ENCODE measurements around the gene HNRNPA3. TPM values are rescaled to one million over a fixed set of nuclear protein-coding genes. Genes with fewer than 3 reads are reported as not detected.
A peak's percentile ranks its signal among the peaks of the same experiment; 100 is the strongest.

Gene HNRNPA3
- total and polyA plus RNA-seq, 2 of the 13 experiments (the other 11 are each of a cell fraction or from before 2014, with no cell fraction given): 73.3 to 97.7 TPM

- TF ChIP-seq ZNF446 (CRISPR knock-in tag; IDR thresholded peaks at IDR 0.05): no peak
- TF ChIP-seq, protein P1, sequence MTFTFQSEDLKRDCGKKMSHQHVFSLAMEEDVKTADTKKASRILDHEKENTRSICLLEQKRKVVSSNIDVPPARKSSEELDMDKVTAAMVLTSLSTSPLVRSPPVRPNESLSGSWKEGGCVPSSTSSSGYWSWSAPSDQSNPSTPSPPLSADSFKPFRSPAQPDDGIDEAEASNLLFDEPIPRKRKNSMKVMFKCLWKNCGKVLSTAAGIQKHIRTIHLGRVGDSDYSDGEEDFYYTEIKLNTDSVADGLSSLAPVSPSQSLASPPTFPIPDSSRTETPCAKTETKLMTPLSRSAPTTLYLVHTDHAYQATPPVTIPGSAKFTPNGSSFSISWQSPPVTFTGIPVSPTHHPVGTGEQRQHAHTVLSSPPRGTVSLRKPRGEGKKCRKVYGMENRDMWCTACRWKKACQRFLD (CRISPR knock-in tag; IDR thresholded peaks at IDR 0.05; ENCODE audit: borderline replicate concordance): no peak
Observed at GRCh38 chr2:177229442-177230242, 17.0 kb downstream of the HNRNPA3 start (continued).

- ChIA-PET POLR2A (interaction anchor here (0.8 to 3.0 kb wide), 4 partner anchors 9 to 33 kb away, joined by 3 to 19 read pairs (median 3); partner anchors contain the start of gene NFE2L2), CTCF (ENCODE audit: low intra/inter-chr PET ratio, low total read pairs) (no interaction called here)
- Histone ChIP-seq H4K20me1 (ENCODE audit: insufficient read depth, low read length) (peaks cover 49% of the 10 kb centered on the region), H3K27ac (ENCODE audit: extremely low read length, insufficient read depth, low read length) (no peak overlapping the region), H3K36me3 (replicated peaks in 1 of 2; ENCODE audit: control insufficient read depth in 1 of 2, insufficient read depth in 2 of 2, low read length in 2 of 2) (peaks cover 35 to 70% of the 10 kb centered on the region in 2 experiments), H2AFZ (ENCODE audit: low read length) (no peak overlapping the region), H3K9me3 (ENCODE audit: low read length) (no peaks in the 10 kb centered on the region), H3K27me3 (ENCODE audit: control insufficient read depth in 1 of 2, insufficient read depth in 2 of 2, low read length in 2 of 2) (no peaks in the 10 kb centered on the region), H3K4me1 (ENCODE audit: insufficient read depth, low read length) (peaks cover 46% of the 10 kb centered on the region), H3K4me3 (replicated peaks in 1 of 3; ENCODE audit: insufficient read depth in 1 of 3, low read depth in 2 of 3, low read length in 3 of 3) (no peak overlapping the region), H3K4me2 (ENCODE audit: low read depth, low read length) (no peak overlapping the region), H3K9ac (ENCODE audit: insufficient read depth, low read depth, low read length) (no peak overlapping the region), H3K79me2 (ENCODE audit: insufficient read depth, low read length) (peaks cover 56% of the 10 kb centered on the region)
- no peak for FAIRE-seq
- in situ Hi-C loops (cut with HindIII; ENCODE audit: extremely low pct_ligation_motif_present, low pct_unique_long_range_greater_than_20kb) (no loop called here), intact Hi-C loops (cut with micrococcal nuclease; ENCODE audit: unreplicated experiment) (no loop called here)
- ATAC-seq: no peak
- no TSS peak for BruUV-seq (replicated peaks)
- 90% methylated on average over 3 of the region's 3 CpGs for WGBS (ENCODE audit: low lambda C conversion rate)
- DNase-seq (ENCODE audit: low spot score): no peak
- TF ChIP-seq ZSCAN9 (CRISPR knock-in tag; IDR thresholded peaks at IDR 0.05; ENCODE audit: borderline replicate concordance) (no peak), TEAD3 (CRISPR knock-in tag; optimal IDR thresholded peaks at IDR 0.05; ENCODE audit: borderline replicate concordance) (peak; percentile 29), POLR2A (IDR thresholded peaks at IDR 0.05; ENCODE audit: insufficient read depth in 1 of 2, low read depth in 2 of 2, low read length in 2 of 2) (peak; percentile 43 to 46; a peak in 1 of 4 replicates), RAD51 (IDR thresholded peaks at IDR 0.05; ENCODE audit: borderline replicate concordance) (no peak), ZMYM4 (CRISPR knock-in tag; IDR thresholded peaks at IDR 0.05) (0 out of 2 replicates have a peak, but pooled peaks have one; percentile 19), FOXO4 (CRISPR knock-in tag; conservative IDR thresholded peaks at IDR 0.05) (0 out of 2 replicates have a peak, but pooled peaks have one; percentile 38), MBD4 (IDR thresholded peaks at IDR 0.05; ENCODE audit: borderline replicate concordance, low read length) (no peak), HNF4G (IDR thresholded peaks at IDR 0.05; ENCODE audit: borderline replicate concordance, low read depth, low read length) (no peak), HNF4G (CRISPR knock-in tag; IDR thresholded peaks at IDR 0.05; ENCODE audit: borderline replicate concordance, low read depth) (no peak)
- TF ChIP-seq, protein P2, sequence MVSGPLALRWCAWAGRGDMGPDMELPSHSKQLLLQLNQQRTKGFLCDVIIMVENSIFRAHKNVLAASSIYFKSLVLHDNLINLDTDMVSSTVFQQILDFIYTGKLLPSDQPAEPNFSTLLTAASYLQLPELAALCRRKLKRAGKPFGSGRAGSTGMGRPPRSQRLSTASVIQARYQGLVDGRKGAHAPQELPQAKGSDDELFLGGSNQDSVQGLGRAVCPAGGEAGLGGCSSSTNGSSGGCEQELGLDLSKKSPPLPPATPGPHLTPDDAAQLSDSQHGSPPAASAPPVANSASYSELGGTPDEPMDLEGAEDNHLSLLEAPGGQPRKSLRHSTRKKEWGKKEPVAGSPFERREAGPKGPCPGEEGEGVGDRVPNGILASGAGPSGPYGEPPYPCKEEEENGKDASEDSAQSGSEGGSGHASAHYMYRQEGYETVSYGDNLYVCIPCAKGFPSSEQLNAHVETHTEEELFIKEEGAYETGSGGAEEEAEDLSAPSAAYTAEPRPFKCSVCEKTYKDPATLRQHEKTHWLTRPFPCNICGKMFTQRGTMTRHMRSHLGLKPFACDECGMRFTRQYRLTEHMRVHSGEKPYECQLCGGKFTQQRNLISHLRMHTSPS (CRISPR knock-in tag; IDR thresholded peaks at IDR 0.05; ENCODE audit: low read depth): no peak
- TF ChIP-seq, protein P3, sequence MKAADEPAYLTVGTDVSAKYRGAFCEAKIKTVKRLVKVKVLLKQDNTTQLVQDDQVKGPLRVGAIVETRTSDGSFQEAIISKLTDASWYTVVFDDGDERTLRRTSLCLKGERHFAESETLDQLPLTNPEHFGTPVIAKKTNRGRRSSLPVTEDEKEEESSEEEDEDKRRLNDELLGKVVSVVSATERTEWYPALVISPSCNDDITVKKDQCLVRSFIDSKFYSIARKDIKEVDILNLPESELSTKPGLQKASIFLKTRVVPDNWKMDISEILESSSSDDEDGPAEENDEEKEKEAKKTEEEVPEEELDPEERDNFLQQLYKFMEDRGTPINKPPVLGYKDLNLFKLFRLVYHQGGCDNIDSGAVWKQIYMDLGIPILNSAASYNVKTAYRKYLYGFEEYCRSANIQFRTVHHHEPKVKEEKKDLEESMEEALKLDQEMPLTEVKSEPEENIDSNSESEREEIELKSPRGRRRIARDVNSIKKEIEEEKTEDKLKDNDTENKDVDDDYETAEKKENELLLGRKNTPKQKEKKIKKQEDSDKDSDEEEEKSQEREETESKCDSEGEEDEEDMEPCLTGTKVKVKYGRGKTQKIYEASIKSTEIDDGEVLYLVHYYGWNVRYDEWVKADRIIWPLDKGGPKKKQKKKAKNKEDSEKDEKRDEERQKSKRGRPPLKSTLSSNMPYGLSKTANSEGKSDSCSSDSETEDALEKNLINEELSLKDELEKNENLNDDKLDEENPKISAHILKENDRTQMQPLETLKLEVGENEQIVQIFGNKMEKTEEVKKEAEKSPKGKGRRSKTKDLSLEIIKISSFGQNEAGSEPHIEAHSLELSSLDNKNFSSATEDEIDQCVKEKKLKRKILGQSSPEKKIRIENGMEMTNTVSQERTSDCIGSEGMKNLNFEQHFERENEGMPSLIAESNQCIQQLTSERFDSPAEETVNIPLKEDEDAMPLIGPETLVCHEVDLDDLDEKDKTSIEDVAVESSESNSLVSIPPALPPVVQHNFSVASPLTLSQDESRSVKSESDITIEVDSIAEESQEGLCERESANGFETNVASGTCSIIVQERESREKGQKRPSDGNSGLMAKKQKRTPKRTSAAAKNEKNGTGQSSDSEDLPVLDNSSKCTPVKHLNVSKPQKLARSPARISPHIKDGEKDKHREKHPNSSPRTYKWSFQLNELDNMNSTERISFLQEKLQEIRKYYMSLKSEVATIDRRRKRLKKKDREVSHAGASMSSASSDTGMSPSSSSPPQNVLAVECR (CRISPR knock-in tag; IDR thresholded peaks at IDR 0.05; ENCODE audit: borderline replicate concordance): 0 out of 2 replicates have a peak, but pooled peaks have one; percentile 30
Observed at GRCh38 chr2:177231270-177231669, 18.7 kb downstream of the HNRNPA3 start.

All from HepG2 (cell line).